Mammary epithelial cell (primary cell): ENCODE results near the gene CIRBP.

Experiments
- CTCF ChIP-seq, 2 donors: IDR thresholded peaks in 1 of 2; conservative IDR thresholded peaks in 1 of 2; 2 replicates each; pipeline ENCODE4 v1.5.1; 2011 to 2012; ENCODE audit warnings: inconsistent platforms in 2 of 2, low read length in 2 of 2, mild to moderate bottlenecking in 2 of 2, control low read depth in 1 of 2, low read depth in 1 of 2; ENCODE audit not compliant: insufficient read depth in 1 of 2; ENCODE audit errors: extremely low read depth in 1 of 2
- EZH2 ChIP-seq: IDR thresholded peaks from 2 replicates; pipeline ENCODE4 v1.6.1; 2012; ENCODE audit warnings: low read length, inconsistent platforms, borderline replicate concordance

DNA sequence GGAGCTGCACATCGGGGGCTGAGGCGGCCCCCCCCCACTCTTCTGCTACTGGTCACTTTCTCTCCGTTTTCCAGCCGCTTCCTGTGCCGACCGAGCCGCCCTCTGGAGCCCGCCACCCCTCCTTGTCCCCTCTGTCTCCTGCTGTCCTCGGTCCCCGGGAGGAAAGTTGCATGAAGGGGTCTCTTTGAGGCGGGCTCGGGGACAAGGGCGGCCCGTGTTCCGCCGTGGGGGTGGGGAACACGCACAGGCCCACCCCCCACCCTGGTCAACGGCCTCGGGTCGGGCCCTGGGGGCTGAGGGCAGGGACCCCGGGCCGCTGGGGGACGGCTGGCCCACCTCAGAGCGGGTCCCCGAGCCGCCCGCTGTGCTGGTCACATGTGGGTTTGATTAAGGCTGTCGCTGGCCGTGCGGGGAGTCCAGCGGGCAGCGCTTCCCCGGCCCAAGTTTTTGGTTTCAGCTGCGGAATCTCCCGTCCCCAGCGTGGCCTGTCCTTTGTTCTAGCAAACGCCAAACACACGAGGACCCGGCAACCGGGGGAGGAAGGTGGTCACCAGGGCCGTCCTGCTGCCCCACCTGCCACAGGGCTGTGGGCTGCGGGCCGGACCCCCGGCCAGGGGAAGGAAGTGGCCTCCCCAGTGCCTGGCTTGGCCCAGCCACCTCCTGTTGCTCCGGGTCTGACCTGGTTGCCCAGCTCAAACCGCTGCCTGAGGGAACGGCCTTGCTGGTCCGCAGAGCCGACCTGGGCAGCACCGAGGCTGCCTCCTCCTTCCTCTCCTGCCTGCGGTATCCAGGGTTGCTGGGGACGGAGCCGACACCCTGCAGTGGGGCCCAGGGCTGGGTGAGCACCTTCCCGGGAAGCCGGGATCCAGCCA lies 18.5 kb downstream of the CIRBP start:
- TF ChIP-seq CTCF (conservative IDR thresholded peaks at IDR 0.05 in 1 of 2, IDR thresholded peaks at IDR 0.05 in 1 of 2; ENCODE audit: extremely low read depth in 1 of 2, insufficient read depth in 1 of 2, low read depth in 1 of 2, low read length in 2 of 2) (no peak), EZH2 (no peak)
